Measurements from ENCODE around the gene BICC1.
A peak's percentile ranks its signal among the peaks of the same experiment; 100 is the strongest.

BICC1 gene

DNA sequence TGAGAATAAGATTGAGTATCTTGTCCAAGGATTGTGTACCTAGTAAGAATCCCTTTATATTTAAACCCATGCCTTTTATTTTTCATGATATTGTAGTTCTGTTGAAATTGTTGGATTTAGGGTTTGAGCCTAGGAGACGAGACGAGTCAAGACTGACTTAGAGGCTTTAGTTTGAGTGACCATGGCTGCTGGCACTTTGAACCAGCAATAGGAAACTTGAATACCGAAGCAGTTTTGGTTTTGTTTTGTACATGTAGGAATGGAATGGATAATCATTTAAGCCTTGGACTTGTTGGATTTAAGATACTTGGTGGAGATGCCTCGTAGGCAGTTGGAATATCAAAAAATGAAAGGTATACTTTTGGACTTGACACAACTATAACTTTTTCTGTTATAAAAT, 229.0 kb downstream of the BICC1 start:
- Histone ChIP-seq H3K9me3 (ENCODE audit: control insufficient read depth in 1 of 2, low read length in 2 of 2) (no peaks in the 10 kb centered on the region), H3K27ac (ENCODE audit: low read length) (no peak overlapping the region), H3K36me3 (ENCODE audit: control insufficient read depth in 1 of 2, insufficient read depth in 2 of 2, low read length in 2 of 2) (no peaks in the 10 kb centered on the region), H3K4me1 (ENCODE audit: control insufficient read depth in 1 of 2, insufficient read depth in 2 of 2, low read length in 2 of 2) (peaks cover 0 to 6% of the 10 kb centered on the region in 2 donors), H3K4me3 (ENCODE audit: low read depth in 1 of 2, low read length in 2 of 2) (no peak overlapping the region), H3K27me3 (ENCODE audit: low read depth, low read length) (no peaks in the 10 kb centered on the region)

DNA sequence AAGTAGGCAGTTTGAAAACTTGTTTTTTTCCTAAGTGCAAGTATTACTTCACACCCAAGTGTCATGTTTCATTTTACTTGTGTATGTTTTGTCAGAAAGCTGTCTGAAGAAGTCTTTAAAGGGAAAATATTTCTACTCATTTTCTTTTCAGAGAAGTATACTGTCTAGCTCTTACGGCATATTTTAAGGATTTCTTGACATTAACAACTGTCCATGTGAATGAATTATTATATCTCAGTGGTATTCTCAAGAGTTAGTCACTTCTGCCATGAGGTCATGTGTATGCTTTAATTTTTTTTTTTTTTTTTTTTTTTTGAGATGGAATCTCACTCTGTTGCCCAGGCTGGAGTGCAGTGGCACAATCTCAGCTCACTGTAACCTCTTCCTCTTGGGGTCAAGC, 229.5 kb downstream of the BICC1 start:
- H3K36me3 ChIP-seq (ENCODE audit: control insufficient read depth in 1 of 2, insufficient read depth in 2 of 2, low read length in 2 of 2): no peaks in the 10 kb centered on the region
- H3K27me3 ChIP-seq (ENCODE audit: low read depth, low read length): no peaks in the 10 kb centered on the region
- H3K4me3 ChIP-seq (ENCODE audit: low read depth in 1 of 2, low read length in 2 of 2): no peak overlapping the region
- H3K27ac ChIP-seq (ENCODE audit: low read length): no peak overlapping the region
- H3K4me1 ChIP-seq (ENCODE audit: control insufficient read depth in 1 of 2, insufficient read depth in 2 of 2, low read length in 2 of 2): peaks cover 0 to 8% of the 10 kb centered on the region in 2 donors
- no peaks in the 10 kb centered on the region for H3K9me3 ChIP-seq (ENCODE audit: control insufficient read depth in 1 of 2, low read length in 2 of 2)

DNA sequence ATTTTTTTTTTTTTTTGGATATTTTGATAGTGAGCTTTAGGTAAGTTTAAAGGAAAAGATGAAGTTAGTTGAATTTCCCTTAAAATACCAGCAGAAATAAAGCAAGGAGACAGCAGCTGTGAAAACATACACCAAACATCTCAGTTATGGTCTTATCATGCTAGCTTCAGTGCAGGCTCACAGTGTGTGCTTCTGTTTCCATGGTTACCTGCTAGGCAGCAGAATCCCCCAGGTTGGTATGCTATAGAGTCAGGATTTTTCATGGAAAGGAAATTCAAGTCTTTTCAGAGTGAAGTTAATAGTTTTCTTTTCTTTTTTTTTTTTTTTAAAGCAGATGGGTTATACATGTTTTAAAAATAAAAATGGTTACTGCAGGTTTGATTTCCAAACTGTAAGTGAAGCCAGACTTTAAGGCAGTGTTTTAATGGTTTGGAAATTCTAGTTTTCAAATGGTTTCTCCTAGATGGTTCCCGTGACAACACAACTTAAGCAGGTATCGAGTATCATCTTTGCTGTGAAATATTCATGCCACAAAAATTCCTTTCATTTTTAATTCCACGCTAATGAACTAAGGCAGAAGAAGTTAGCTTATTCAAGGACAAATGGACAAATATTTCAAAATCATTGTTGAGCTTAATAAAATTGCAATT, 230.9 kb downstream of the BICC1 start:
- Histone ChIP-seq H3K4me3 (ENCODE audit: low read depth in 1 of 2, low read length in 2 of 2) (no peak overlapping the region), H3K4me1 (ENCODE audit: control insufficient read depth in 1 of 2, insufficient read depth in 2 of 2, low read length in 2 of 2) (peaks cover 0 to 8% of the 10 kb centered on the region in 2 donors), H3K36me3 (ENCODE audit: control insufficient read depth in 1 of 2, insufficient read depth in 2 of 2, low read length in 2 of 2) (no peaks in the 10 kb centered on the region), H3K27me3 (ENCODE audit: low read depth, low read length) (no peaks in the 10 kb centered on the region), H3K9me3 (ENCODE audit: control insufficient read depth in 1 of 2, low read length in 2 of 2) (no peaks in the 10 kb centered on the region), H3K27ac (ENCODE audit: low read length) (no peak overlapping the region)

DNA sequence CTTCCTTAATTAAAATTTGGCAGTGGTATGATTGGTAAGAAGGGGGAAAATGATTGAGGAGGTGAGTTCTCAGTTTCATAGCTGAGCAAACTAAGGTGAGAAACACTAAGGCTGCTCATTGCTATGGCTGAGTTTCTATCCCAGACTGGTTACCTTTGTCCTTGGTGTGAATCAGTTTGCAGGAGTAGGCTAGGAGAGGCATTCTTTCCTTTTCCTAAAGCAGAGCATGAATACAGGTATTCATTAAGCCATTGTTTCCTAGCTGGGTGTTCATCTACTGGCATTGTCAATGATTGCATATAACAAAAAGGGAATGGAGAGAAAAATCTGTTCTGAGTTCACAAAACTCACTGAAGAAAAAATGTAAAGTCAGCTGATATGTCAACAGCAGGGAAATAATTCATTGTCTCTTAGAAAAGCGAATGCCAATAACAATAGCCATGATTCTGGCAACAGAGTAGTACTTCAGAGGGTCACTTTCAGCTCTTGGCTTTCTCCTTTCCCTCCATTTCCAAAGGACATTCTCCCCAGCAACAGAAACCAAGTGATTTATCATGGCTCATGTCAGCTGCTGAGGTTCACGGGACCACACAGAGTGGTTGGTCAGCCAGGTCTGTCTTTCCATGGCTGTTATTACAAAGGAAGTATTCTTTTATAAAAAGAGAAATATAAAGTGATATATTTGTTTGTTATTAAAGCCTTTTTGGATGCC, 234.0 kb downstream of the BICC1 start:
- H3K27ac ChIP-seq (ENCODE audit: low read length): no peak overlapping the region
- H3K4me1 ChIP-seq (ENCODE audit: control insufficient read depth in 1 of 2, insufficient read depth in 2 of 2, low read length in 2 of 2): peaks cover 0 to 8% of the 10 kb centered on the region in 2 donors
- no peak overlapping the region for H3K4me3 ChIP-seq (ENCODE audit: low read depth in 1 of 2, low read length in 2 of 2)
- H3K36me3 ChIP-seq (ENCODE audit: control insufficient read depth in 1 of 2, insufficient read depth in 2 of 2, low read length in 2 of 2): no peaks in the 10 kb centered on the region
- H3K9me3 ChIP-seq (ENCODE audit: control insufficient read depth in 1 of 2, low read length in 2 of 2): no peaks in the 10 kb centered on the region
- no peaks in the 10 kb centered on the region for H3K27me3 ChIP-seq (ENCODE audit: low read depth, low read length)

DNA sequence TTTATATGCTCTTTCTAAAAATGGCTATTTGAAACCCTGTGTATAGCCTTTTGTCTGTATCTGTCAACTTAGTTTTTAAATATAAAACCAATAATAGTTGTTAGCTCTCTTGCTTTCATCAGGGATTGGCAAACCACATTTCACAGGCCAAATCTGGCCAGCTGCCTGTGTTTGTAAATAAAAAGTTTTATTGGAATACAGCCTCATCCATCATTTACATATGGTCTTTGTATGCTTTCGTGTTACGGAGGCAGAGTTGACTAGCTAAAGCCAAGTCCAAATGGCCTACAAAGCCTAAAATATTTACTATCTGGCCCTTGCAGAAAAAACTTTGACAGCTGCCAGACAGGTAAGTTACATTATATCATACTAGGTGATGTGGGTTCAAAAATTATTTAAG, 235.0 kb downstream of the BICC1 start:
- Histone ChIP-seq H3K36me3 (ENCODE audit: control insufficient read depth in 1 of 2, insufficient read depth in 2 of 2, low read length in 2 of 2) (no peaks in the 10 kb centered on the region), H3K27me3 (ENCODE audit: low read depth, low read length) (no peaks in the 10 kb centered on the region), H3K27ac (ENCODE audit: low read length) (no peak overlapping the region), H3K4me1 (ENCODE audit: control insufficient read depth in 1 of 2, insufficient read depth in 2 of 2, low read length in 2 of 2) (peaks cover 0 to 8% of the 10 kb centered on the region in 2 donors), H3K9me3 (ENCODE audit: control insufficient read depth in 1 of 2, low read length in 2 of 2) (no peaks in the 10 kb centered on the region), H3K4me3 (ENCODE audit: low read depth in 1 of 2, low read length in 2 of 2) (no peak overlapping the region)

DNA sequence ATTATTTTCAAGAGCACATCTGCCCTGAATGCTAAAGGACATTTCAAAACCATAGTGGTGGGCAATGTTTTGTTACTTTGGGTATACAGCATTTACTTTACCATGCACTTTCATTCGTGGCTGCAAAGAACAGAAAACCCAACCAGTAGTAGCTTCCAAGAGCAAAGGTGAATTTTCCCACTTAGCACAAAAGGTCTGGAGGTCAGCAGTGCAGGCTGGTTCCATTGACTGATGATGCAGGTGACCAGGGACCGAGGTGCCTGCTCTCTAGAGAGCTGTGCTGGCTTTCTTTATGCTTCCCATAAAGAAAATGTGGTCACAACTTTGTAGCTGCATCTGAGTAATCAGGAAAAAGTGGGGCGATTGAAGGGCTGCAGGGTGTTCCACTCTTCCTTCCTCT, 240.0 kb downstream of the BICC1 start:
- no peaks in the 10 kb centered on the region for H3K27me3 ChIP-seq (ENCODE audit: low read depth, low read length)
- no peaks in the 10 kb centered on the region for H3K9me3 ChIP-seq (ENCODE audit: control insufficient read depth in 1 of 2, low read length in 2 of 2)
- peaks cover 0 to 7% of the 10 kb centered on the region in 2 donors for H3K36me3 ChIP-seq (ENCODE audit: control insufficient read depth in 1 of 2, insufficient read depth in 2 of 2, low read length in 2 of 2)
- no peak overlapping the region for H3K27ac ChIP-seq (ENCODE audit: low read length)
- no peak overlapping the region for H3K4me3 ChIP-seq (ENCODE audit: low read depth in 1 of 2, low read length in 2 of 2)
- H3K4me1 ChIP-seq (ENCODE audit: control insufficient read depth in 1 of 2, insufficient read depth in 2 of 2, low read length in 2 of 2): peaks cover 3 to 12% of the 10 kb centered on the region in 2 donors

DNA sequence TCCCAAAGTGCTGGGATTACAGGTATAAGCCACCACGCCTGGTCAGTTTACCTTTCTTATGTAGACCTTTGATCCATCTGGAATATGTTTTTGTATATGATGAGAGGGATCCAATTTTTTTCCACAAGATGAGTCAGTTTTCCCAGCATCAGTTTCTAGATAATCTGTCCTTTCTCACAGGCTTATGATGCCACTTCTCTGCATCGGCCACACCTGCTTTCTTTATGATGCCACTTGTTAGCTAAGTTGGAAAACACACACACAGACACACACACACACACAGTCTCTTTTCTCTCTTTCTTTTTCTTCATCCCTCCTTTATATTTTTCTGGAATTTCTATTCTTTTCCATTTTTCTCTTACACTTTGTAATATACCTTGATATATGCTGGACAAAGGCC, 240.8 kb downstream of the BICC1 start:
- no peaks in the 10 kb centered on the region for H3K9me3 ChIP-seq (ENCODE audit: control insufficient read depth in 1 of 2, low read length in 2 of 2)
- H3K4me3 ChIP-seq (ENCODE audit: low read depth in 1 of 2, low read length in 2 of 2): no peak overlapping the region
- peaks cover 0 to 7% of the 10 kb centered on the region in 2 donors for H3K36me3 ChIP-seq (ENCODE audit: control insufficient read depth in 1 of 2, insufficient read depth in 2 of 2, low read length in 2 of 2)
- H3K27ac ChIP-seq (ENCODE audit: low read length): no peak overlapping the region
- peaks cover 3 to 16% of the 10 kb centered on the region in 2 donors for H3K4me1 ChIP-seq (ENCODE audit: control insufficient read depth in 1 of 2, insufficient read depth in 2 of 2, low read length in 2 of 2)
- H3K27me3 ChIP-seq (ENCODE audit: low read depth, low read length): no peaks in the 10 kb centered on the region

DNA sequence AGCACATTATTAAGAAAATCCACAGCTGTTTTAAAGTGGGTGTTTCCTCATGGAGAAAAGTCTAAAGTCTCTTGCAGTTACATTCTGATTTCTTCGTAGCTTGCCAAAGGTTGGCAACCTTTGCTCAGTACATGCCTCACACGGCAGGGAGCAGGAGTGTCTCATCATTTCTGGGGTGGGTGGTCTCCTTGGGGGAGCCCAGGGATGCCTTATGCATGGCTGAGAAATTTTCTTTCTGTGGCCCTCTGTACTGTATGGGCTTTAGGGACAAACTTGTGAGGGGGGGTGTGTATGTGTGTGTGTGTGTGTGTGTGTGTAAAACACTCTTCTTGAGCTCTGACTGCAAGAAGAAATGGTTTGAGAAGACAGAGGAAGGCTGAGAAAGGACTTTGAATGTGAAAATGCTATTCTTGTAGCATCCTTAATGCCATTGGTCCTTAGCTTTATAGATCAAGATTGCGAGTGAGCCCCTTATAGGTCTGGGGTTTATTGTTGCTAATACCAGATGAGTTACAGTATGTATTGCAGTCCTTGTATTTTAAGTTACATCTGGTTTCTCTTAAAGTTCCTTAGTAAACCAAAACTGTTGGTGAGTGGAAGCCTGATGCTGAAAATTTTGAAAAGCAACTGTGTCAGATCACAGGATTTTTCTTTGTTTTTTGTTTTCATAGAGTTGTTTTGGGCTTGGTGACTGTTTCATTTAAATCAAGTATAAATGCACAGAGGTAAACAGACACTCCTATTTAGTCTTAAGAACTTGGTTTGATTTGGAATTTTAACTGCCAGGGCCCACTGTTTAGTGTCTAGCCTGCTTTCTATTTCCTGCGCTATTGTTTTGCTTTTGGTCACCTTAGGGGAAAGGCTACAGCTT, 242.0 kb downstream of the BICC1 start:
- Histone ChIP-seq H3K27me3 (ENCODE audit: low read depth, low read length) (no peaks in the 10 kb centered on the region), H3K4me1 (ENCODE audit: control insufficient read depth in 1 of 2, insufficient read depth in 2 of 2, low read length in 2 of 2) (peaks cover 3 to 16% of the 10 kb centered on the region in 2 donors), H3K27ac (ENCODE audit: low read length) (peak overlapping the region; percentile 20), H3K36me3 (ENCODE audit: control insufficient read depth in 1 of 2, insufficient read depth in 2 of 2, low read length in 2 of 2) (peaks cover 0 to 7% of the 10 kb centered on the region in 2 donors), H3K4me3 (ENCODE audit: low read depth in 1 of 2, low read length in 2 of 2) (no peak overlapping the region), H3K9me3 (ENCODE audit: control insufficient read depth in 1 of 2, low read length in 2 of 2) (no peaks in the 10 kb centered on the region)

DNA sequence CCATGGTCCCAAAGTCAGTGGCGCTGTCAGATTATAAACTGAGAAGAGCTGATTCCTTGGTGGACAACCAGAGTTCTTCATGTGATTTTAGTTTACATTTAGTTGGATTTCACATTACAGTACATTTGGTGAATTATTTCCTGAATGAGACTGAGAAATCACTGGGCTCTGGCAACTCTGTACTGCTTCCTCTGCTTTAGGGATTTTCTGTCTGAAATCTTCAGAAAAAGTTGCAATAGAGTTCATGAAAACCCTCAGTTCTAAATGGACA, 242.6 kb downstream of the BICC1 start:
- Histone ChIP-seq H3K27ac (ENCODE audit: low read length) (peak overlapping the region; percentile 20), H3K9me3 (ENCODE audit: control insufficient read depth in 1 of 2, low read length in 2 of 2) (no peaks in the 10 kb centered on the region), H3K36me3 (ENCODE audit: control insufficient read depth in 1 of 2, insufficient read depth in 2 of 2, low read length in 2 of 2) (peaks cover 0 to 7% of the 10 kb centered on the region in 2 donors), H3K4me3 (ENCODE audit: low read depth in 1 of 2, low read length in 2 of 2) (no peak overlapping the region), H3K27me3 (ENCODE audit: low read depth, low read length) (no peaks in the 10 kb centered on the region), H3K4me1 (ENCODE audit: control insufficient read depth in 1 of 2, insufficient read depth in 2 of 2, low read length in 2 of 2) (peaks cover 3 to 16% of the 10 kb centered on the region in 2 donors)

DNA sequence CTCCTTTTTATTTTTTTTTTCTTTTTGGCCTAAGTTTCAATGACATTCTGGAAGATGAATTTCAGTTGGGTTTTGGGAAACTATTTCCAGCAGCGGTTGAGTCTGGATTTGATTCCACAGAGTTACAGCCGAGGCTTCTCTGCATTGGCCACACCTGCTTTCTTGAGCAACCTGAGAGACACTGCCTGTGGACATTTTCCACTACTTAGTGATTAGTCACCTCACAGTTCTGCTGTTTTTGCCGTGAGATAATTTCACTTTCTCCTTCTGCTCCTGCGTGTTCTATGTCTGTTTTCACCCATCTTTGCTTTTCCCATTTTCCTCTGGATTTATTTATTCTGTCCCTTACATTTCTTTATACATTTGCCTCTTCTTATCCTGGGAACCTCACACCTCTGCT, 243.0 kb downstream of the BICC1 start:
- H3K9me3 ChIP-seq (ENCODE audit: control insufficient read depth in 1 of 2, low read length in 2 of 2): no peaks in the 10 kb centered on the region
- peaks cover 3 to 16% of the 10 kb centered on the region in 2 donors for H3K4me1 ChIP-seq (ENCODE audit: control insufficient read depth in 1 of 2, insufficient read depth in 2 of 2, low read length in 2 of 2)
- H3K4me3 ChIP-seq (ENCODE audit: low read depth in 1 of 2, low read length in 2 of 2): peak overlapping the region in 1 of 2 donors; percentile 3
- H3K27me3 ChIP-seq (ENCODE audit: low read depth, low read length): no peaks in the 10 kb centered on the region
- H3K27ac ChIP-seq (ENCODE audit: low read length): peak overlapping the region; percentile 68
- peaks cover 0 to 7% of the 10 kb centered on the region in 2 donors for H3K36me3 ChIP-seq (ENCODE audit: control insufficient read depth in 1 of 2, insufficient read depth in 2 of 2, low read length in 2 of 2)

DNA sequence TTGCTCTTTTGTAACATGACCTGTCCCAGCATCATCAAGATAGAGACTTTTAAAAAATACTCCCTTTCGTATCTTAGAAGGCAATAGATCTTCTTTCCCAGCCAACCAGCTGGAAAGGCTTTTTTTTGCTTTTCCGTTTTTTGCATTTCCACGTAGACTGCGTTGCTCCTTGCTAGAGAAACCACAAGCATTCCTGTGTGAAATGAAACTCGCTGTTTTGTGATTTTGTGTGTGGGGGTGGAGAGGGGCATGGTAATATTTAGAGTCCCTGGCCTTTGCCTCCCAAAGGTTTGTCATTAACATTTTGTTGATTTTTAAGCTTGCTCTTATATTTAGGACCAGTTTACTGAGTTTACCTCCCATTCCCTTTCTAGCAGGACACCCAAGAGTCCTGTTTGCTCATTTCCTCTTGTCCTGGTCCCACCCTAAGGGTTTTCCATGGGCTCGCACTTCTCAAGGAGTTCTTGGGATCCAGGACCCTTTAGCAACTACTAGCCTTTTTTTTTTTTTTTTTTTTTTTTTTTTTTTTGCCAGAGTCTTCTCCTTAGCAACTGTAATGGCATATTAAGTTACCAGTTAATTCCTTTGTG, 243.6 kb downstream of the BICC1 start:
- Histone ChIP-seq H3K27me3 (ENCODE audit: low read depth, low read length) (no peaks in the 10 kb centered on the region), H3K27ac (ENCODE audit: low read length) (peak overlapping the region; percentile 68), H3K4me3 (ENCODE audit: low read depth in 1 of 2, low read length in 2 of 2) (peak overlapping the region in 1 of 2 donors; percentile 3), H3K36me3 (ENCODE audit: control insufficient read depth in 1 of 2, insufficient read depth in 2 of 2, low read length in 2 of 2) (peaks cover 0 to 7% of the 10 kb centered on the region in 2 donors), H3K4me1 (ENCODE audit: control insufficient read depth in 1 of 2, insufficient read depth in 2 of 2, low read length in 2 of 2) (peaks cover 3 to 16% of the 10 kb centered on the region in 2 donors), H3K9me3 (ENCODE audit: control insufficient read depth in 1 of 2, low read length in 2 of 2) (no peaks in the 10 kb centered on the region)

All from muscle layer of duodenum (tissue), 2 donors.